SK-N-SH (cell line): ENCODE data around the gene NRCAM.

Source experiments
- CTCF ChIP-seq: fragments of 200-600 bp; sonication (generic); IDR thresholded peaks from 2 replicates; pipeline ENCODE4 v1.6.1; 2017; ENCODE audit warnings: antibody characterized with exemption, mild to moderate bottlenecking, moderate library complexity
- EZH2phosphoT487 ChIP-seq: fragments of 200-600 bp; sonication (generic); IDR thresholded peaks from 2 replicates; pipeline ENCODE4 v1.6.1; 2017; ENCODE audit warnings: low read depth, mixed run types, mild to moderate bottlenecking, antibody characterized with exemption, moderate library complexity, borderline replicate concordance
- GATA2 ChIP-seq: sonication (generic); formaldehyde crosslinking; IDR thresholded peaks from 2 replicates; pipeline ENCODE4 v1.5.0; 2020; ENCODE audit warnings: mild to moderate bottlenecking, missing genetic modification reagents
- PBX3 ChIP-seq: IDR thresholded peaks from 2 replicates; pipeline ENCODE4; 2012
- POLR2AphosphoS5 ChIP-seq: IDR thresholded peaks from 2 replicates; pipeline ENCODE4 v1.6.1; 2012; ENCODE audit warnings: low read depth, low read length
- RAD21 ChIP-seq: IDR thresholded peaks from 2 replicates; pipeline ENCODE4 v1.6.1; 2012; ENCODE audit warnings: mild to moderate bottlenecking, low read length
- RCOR1 ChIP-seq: fragments of 150-350 bp; IDR thresholded peaks from 2 replicates; pipeline ENCODE4 v1.6.1; 2017; ENCODE audit warnings: antibody characterized with exemption, low read length
- TAF1 ChIP-seq: IDR thresholded peaks from 2 replicates; pipeline ENCODE4 v1.6.1; 2012; ENCODE audit warnings: low read depth, mild to moderate bottlenecking, low read length, moderate library complexity, borderline replicate concordance
- USF1 ChIP-seq: IDR thresholded peaks from 2 replicates; pipeline ENCODE4 v1.4.0; 2012; ENCODE audit warnings: low read depth, borderline replicate concordance
- USF2 ChIP-seq: fragments of 150-350 bp; IDR thresholded peaks from 2 replicates; pipeline ENCODE4 v1.6.1; 2017; ENCODE audit warnings: antibody characterized with exemption, low read length, low read depth, borderline replicate concordance
- YY1 ChIP-seq: IDR thresholded peaks from 2 replicates; pipeline ENCODE4 v1.4.0; 2012; ENCODE audit warnings: low read depth, mild to moderate bottlenecking

GRCh38 chr7:108441392-108441955 is 14.8 kb downstream of the NRCAM start:
- no peak for TF ChIP-seq USF2
- TF ChIP-seq USF1: no peak
- no peak for TF ChIP-seq GATA2
- TF ChIP-seq CTCF: no peak
- TF ChIP-seq POLR2AphosphoS5: no peak
- TF ChIP-seq YY1: no peak
- TF ChIP-seq PBX3: no peak
- TF ChIP-seq EZH2phosphoT487: no peak
- no peak for TF ChIP-seq TAF1
- TF ChIP-seq RAD21: no peak
- no peak for TF ChIP-seq RCOR1
